Stimulated activated CD4-positive, alpha-beta T cell treated with anti-CD3 and anti-CD28 coated beads, TNF-alpha, amount 100 ng/mL, for 1 hour (primary cell): ENCODE results near the gene CEP135.
"Not testable (repeated sequence)": the region's sequence is repeated elsewhere in the genome, so short reads cannot be mapped to it uniquely, and the experiment has no call there.

Experiments
- DNase-seq, 3 donors: peaks; one replicate each; pipeline ENCODE4 v3.0.0-alpha.2; 2020; ENCODE audit warnings: low read depth in 3 of 3, low spot score in 1 of 3

Gene CEP135

GRCh38 chr4:55947254-55947882 is 1.4 kb upstream of the CEP135 start:
- DNase-seq = no peak

- DNase-seq = peak in 2 of 3 donors; percentile 10 to 15
Observed at GRCh38 chr4:55947912-55948725, 626 bp upstream of the CEP135 start.

- DNase-seq = no peak
Observed at GRCh38 chr4:55949482-55949802, 697 bp downstream of the CEP135 start.

GRCh38 chr4:55951191-55951922 is 2.6 kb downstream of the CEP135 start:
- no peak for DNase-seq

- no peak for DNase-seq
Observed at GRCh38 chr4:55955710-55956109, 7.0 kb downstream of the CEP135 start.

GRCh38 chr4:55959655-55960054 is 10.9 kb downstream of the CEP135 start:
- DNase-seq = no peak

GRCh38 chr4:55964046-55964445 is 15.3 kb downstream of the CEP135 start:
- no peak for DNase-seq

GRCh38 chr4:55965585-55965984 is 16.8 kb downstream of the CEP135 start:
- DNase-seq = no peak

GRCh38 chr4:55966324-55966723 is 17.6 kb downstream of the CEP135 start:
- DNase-seq = not testable (repeated sequence)

- DNase-seq = no peak
Observed at GRCh38 chr4:55967376-55967775, 18.6 kb downstream of the CEP135 start.

- DNase-seq = no peak
Observed at GRCh38 chr4:55973650-55974049, 24.9 kb downstream of the CEP135 start.

GRCh38 chr4:55977811-55978210 is 29.1 kb downstream of the CEP135 start:
- DNase-seq = no peak

GRCh38 chr4:55979562-55979961 is 30.8 kb downstream of the CEP135 start:
- DNase-seq = no peak

GRCh38 chr4:55980725-55981124 is 32.0 kb downstream of the CEP135 start:
- no peak for DNase-seq

GRCh38 chr4:55982976-55983375 is 34.2 kb downstream of the CEP135 start:
- DNase-seq = no peak

- DNase-seq = no peak
Observed at GRCh38 chr4:55989766-55990165, 41.0 kb downstream of the CEP135 start.

GRCh38 chr4:55993994-55994663 is 45.4 kb downstream of the CEP135 start:
- no peak for DNase-seq

GRCh38 chr4:55996646-55997045 is 47.9 kb downstream of the CEP135 start:
- no peak for DNase-seq

- no peak for DNase-seq
Observed at GRCh38 chr4:56003606-56004005, 54.9 kb downstream of the CEP135 start.

- DNase-seq = no peak
Observed at GRCh38 chr4:56004235-56004634, 55.5 kb downstream of the CEP135 start.

GRCh38 chr4:56007154-56007553 is 58.4 kb downstream of the CEP135 start:
- no peak for DNase-seq

GRCh38 chr4:56008206-56008605 is 59.5 kb downstream of the CEP135 start:
- no peak for DNase-seq
